HEK293 (cell line): ENCODE measurements around the gene SETD1B.

ENCODE experiments used
- CTCF ChIA-PET: fragments of 350-600 bp; formaldehyde crosslinking; extraction: SDS; loops from one replicate; lab custom pipeline; 2021; ENCODE audit warnings: antibody characterized with exemption; lab: Yijun Ruan, JAX
- POLR2A ChIA-PET: fragments of 300-600 bp; formaldehyde crosslinking; extraction: SDS; loops from one replicate; lab custom pipeline; 2020; ENCODE audit warnings: antibody characterized with exemption, inconsistent platforms; lab: Yijun Ruan, JAX
- H3K27ac ChIP-seq: fragments of 200-500 bp; sonication (Bioruptor generic); 2 replicates; pipeline ENCODE4 v1.5.1; 2014; ENCODE audit warnings: low read depth, low read length, control low read depth, inconsistent platforms; ENCODE audit errors: extremely low read depth
- H3K36me3 ChIP-seq, 2 experiments: fragments of 200-500 bp in 1 of 2; sonication (Bioruptor generic) in 1 of 2; 1 replicate in 1 of 2; 2 replicates in 1 of 2; pipeline ENCODE4 v1.5.1; 2014 to 2017; ENCODE audit warnings: inconsistent platforms in 2 of 2, low read length in 2 of 2; ENCODE audit not compliant: control insufficient read depth in 2 of 2, insufficient read depth in 1 of 2
- H3K4me1 ChIP-seq: fragments of 200-500 bp; sonication (Bioruptor generic); 2 replicates; pipeline ENCODE4 v1.5.1; 2014; ENCODE audit warnings: mild to moderate bottlenecking, low read length, inconsistent platforms; ENCODE audit not compliant: control insufficient read depth, insufficient read depth
- H3K4me3 ChIP-seq: 2 replicates; pipeline ENCODE4 v1.5.1; 2011; ENCODE audit warnings: low read depth, mild to moderate bottlenecking, control low read depth, low read length, moderate library complexity
- H3K9me3 ChIP-seq: fragments of 200-500 bp; sonication (Bioruptor generic); 2 replicates; pipeline ENCODE4 v1.5.1; 2014; ENCODE audit warnings: low read depth, low read length, inconsistent platforms; ENCODE audit not compliant: control insufficient read depth, insufficient read depth
- BCL11B ChIP-seq: fragments of 450-650 bp; formaldehyde crosslinking; IDR thresholded peaks from 2 replicates; pipeline ENCODE4 v1.5.1; 2016; ENCODE audit warnings: low read depth, missing biosample characterization, missing genetic modification characterization
- PRDM2 ChIP-seq: fragments of 450-650 bp; formaldehyde crosslinking; IDR thresholded peaks from 2 replicates; pipeline ENCODE4 v1.5.1; 2016; ENCODE audit warnings: missing biosample characterization, missing genetic modification characterization, borderline replicate concordance
- ZBTB21 ChIP-seq: fragments of 450-650 bp; formaldehyde crosslinking; IDR thresholded peaks from 2 replicates; pipeline ENCODE4 v1.5.1; 2017; ENCODE audit warnings: missing biosample characterization, missing genetic modification characterization
- ZBTB26 ChIP-seq: fragments of 450-650 bp; formaldehyde crosslinking; optimal IDR thresholded peaks from 2 replicates; pipeline ENCODE3; 2016; ENCODE audit warnings: missing biosample characterization, mild to moderate bottlenecking, missing genetic modification characterization
- ZIC2 ChIP-seq: fragments of 450-650 bp; formaldehyde crosslinking; IDR thresholded peaks from 2 replicates; pipeline ENCODE4 v1.5.1; 2016; ENCODE audit warnings: missing biosample characterization, missing genetic modification characterization
- ZNF121 ChIP-seq: fragments of 450-650 bp; formaldehyde crosslinking; IDR thresholded peaks from 2 replicates; pipeline ENCODE4 v1.5.1; 2016; ENCODE audit warnings: missing biosample characterization, missing genetic modification characterization
- ZNF2 ChIP-seq: fragments of 450-650 bp; formaldehyde crosslinking; IDR thresholded peaks from 2 replicates; pipeline ENCODE4 v1.5.1; 2016; ENCODE audit warnings: missing biosample characterization, missing genetic modification characterization
- ZNF223 ChIP-seq: fragments of 450-650 bp; formaldehyde crosslinking; IDR thresholded peaks from 2 replicates; pipeline ENCODE4 v1.5.1; 2016; ENCODE audit warnings: missing biosample characterization, missing genetic modification characterization
- ZNF280D ChIP-seq: fragments of 450-650 bp; formaldehyde crosslinking; IDR thresholded peaks from 2 replicates; pipeline ENCODE4 v1.5.1; 2016; ENCODE audit warnings: missing biosample characterization, missing genetic modification characterization
- ZNF292 ChIP-seq: fragments of 450-650 bp; formaldehyde crosslinking; IDR thresholded peaks from 2 replicates; pipeline ENCODE4 v1.5.1; 2016; ENCODE audit warnings: low read depth, missing biosample characterization, missing genetic modification characterization, borderline replicate concordance
- ZNF529 ChIP-seq: fragments of 450-650 bp; formaldehyde crosslinking; IDR thresholded peaks from 2 replicates; pipeline ENCODE4 v1.5.1; 2017; ENCODE audit warnings: missing genetic modification characterization, missing biosample characterization; ENCODE audit not compliant: insufficient replicate concordance
- ZNF558 ChIP-seq: fragments of 450-650 bp; formaldehyde crosslinking; IDR thresholded peaks from 2 replicates; pipeline ENCODE4 v1.5.1; 2016; ENCODE audit warnings: missing biosample characterization, missing genetic modification characterization
- ZNF560 ChIP-seq: fragments of 450-650 bp; formaldehyde crosslinking; IDR thresholded peaks from 2 replicates; pipeline ENCODE4 v1.5.1; 2017; ENCODE audit warnings: missing biosample characterization, missing genetic modification characterization, borderline replicate concordance
- ZNF654 ChIP-seq: fragments of 450-650 bp; formaldehyde crosslinking; IDR thresholded peaks from 2 replicates; pipeline ENCODE4 v1.5.1; 2016; ENCODE audit warnings: low read depth, missing biosample characterization, missing genetic modification characterization
- ZNF704 ChIP-seq: fragments of 450-650 bp; formaldehyde crosslinking; IDR thresholded peaks from 2 replicates; pipeline ENCODE4 v1.5.1; 2016; ENCODE audit warnings: missing biosample characterization, missing genetic modification characterization
- ZNF768 ChIP-seq: fragments of 450-650 bp; formaldehyde crosslinking; IDR thresholded peaks from 2 replicates; pipeline ENCODE4 v1.5.1; 2018; ENCODE audit warnings: missing biosample characterization, mild to moderate bottlenecking, missing genetic modification characterization
- ZNF785 ChIP-seq: fragments of 450-650 bp; formaldehyde crosslinking; IDR thresholded peaks from 2 replicates; pipeline ENCODE4 v1.5.1; 2016; ENCODE audit warnings: missing biosample characterization, missing genetic modification characterization
- TF ChIP-seq, protein P1 (sequence below): fragments of 450-650 bp; formaldehyde crosslinking; IDR thresholded peaks from 2 replicates; pipeline ENCODE4 v1.5.1; 2016; ENCODE audit warnings: missing biosample characterization, missing genetic modification characterization
- TF ChIP-seq, protein P2 (sequence below): fragments of 450-650 bp; formaldehyde crosslinking; IDR thresholded peaks from 2 replicates; pipeline ENCODE4 v1.5.1; 2017; ENCODE audit warnings: missing biosample characterization, mild to moderate bottlenecking, missing genetic modification characterization, moderate library complexity

Gene SETD1B

DNA sequence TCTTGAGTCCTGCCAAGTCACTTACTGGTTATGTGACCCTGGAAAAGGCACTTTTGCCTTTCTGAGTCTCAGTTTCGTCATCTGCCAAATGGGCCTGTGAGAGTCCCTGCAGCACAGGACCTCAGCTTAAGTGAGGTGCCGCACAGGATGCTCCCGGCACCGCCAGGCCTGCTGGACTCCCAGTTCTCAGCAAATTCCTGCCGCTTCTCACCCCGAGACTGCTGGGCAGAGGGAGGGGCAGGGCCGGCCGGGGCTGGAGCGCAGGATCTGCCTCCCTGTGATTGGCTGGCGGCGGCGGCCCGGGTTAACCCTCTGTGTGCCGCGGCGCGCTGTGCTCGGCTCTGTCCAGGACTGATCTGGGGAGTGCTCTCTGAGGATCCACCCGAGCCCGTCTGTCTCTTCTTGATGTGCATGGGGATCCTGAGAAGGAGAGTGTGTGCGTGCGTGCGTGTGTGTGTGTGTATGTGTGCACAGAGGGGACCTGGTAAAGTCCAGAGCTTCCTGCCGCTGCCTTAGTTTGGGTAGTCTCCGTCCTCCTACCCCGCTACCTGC, 8.6 kb downstream of the SETD1B start (continued):
- TF ChIP-seq ZNF280D (tag by site-specific recombination) (no peak), ZNF2 (tag by site-specific recombination) (no peak), ZNF654 (tag by site-specific recombination) (no peak; the same call in 1 of the 2 replicates), ZBTB26 (tag by site-specific recombination) (peak; percentile 34), ZNF121 (tag by site-specific recombination) (no peak), ZNF529 (tag by site-specific recombination) (no peak), ZNF292 (no peak), ZNF768 (tag by site-specific recombination) (peak; percentile 74; the same call in 1 of the 2 replicates), ZNF704 (tag by site-specific recombination) (no peak), ZNF785 (tag by site-specific recombination) (0 out of 2 replicates have a peak, but pooled peaks have one; percentile 38)
- TF ChIP-seq, protein P1, sequence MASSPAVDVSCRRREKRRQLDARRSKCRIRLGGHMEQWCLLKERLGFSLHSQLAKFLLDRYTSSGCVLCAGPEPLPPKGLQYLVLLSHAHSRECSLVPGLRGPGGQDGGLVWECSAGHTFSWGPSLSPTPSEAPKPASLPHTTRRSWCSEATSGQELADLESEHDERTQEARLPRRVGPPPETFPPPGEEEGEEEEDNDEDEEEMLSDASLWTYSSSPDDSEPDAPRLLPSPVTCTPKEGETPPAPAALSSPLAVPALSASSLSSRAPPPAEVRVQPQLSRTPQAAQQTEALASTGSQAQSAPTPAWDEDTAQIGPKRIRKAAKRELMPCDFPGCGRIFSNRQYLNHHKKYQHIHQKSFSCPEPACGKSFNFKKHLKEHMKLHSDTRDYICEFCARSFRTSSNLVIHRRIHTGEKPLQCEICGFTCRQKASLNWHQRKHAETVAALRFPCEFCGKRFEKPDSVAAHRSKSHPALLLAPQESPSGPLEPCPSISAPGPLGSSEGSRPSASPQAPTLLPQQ (tag by site-specific recombination), result peak; percentile 39; the same call in 1 of the 2 replicates

- ChIA-PET POLR2A (interaction anchor here (7.5 kb wide), 1 partner anchor 17 kb away, joined by 165 read pairs; the partner anchor contains the start of gene RHOF), CTCF (interaction anchor here (1.1 to 15.1 kb wide), 6 partner anchors 7 to 75 kb away, joined by 4 to 393 read pairs (median 14); partner anchors contain the start of gene RHOF)
- no peaks in the 10 kb centered on the region for H3K9me3 ChIP-seq
- peaks cover 25 to 88% of the 10 kb centered on the region in 2 experiments for H3K36me3 ChIP-seq
- H3K4me3 ChIP-seq, result no peak overlapping the region
- H3K4me1 ChIP-seq, result peaks cover 5% of the 10 kb centered on the region; the same call in 1 of the 2 replicates
- no peak overlapping the region for H3K27ac ChIP-seq
- TF ChIP-seq ZIC2 (tag by site-specific recombination), result no peak
- TF ChIP-seq PRDM2 (tag by site-specific recombination), result no peak
- no peak for TF ChIP-seq ZNF560 (tag by site-specific recombination)
- no peak for TF ChIP-seq ZNF223
- TF ChIP-seq BCL11B, result no peak
- TF ChIP-seq, protein P2, sequence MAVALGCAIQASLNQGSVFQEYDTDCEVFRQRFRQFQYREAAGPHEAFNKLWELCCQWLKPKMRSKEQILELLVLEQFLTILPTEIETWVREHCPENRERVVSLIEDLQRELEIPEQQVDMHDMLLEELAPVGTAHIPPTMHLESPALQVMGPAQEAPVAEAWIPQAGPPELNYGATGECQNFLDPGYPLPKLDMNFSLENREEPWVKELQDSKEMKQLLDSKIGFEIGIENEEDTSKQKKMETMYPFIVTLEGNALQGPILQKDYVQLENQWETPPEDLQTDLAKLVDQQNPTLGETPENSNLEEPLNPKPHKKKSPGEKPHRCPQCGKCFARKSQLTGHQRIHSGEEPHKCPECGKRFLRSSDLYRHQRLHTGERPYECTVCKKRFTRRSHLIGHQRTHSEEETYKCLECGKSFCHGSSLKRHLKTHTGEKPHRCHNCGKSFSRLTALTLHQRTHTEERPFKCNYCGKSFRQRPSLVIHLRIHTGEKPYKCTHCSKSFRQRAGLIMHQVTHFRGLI (tag by site-specific recombination), result no peak
- TF ChIP-seq ZBTB21 (tag by site-specific recombination), result no peak
- TF ChIP-seq ZNF558 (tag by site-specific recombination), result no peak
Observed at GRCh38 chr12:121812921-121813896, 9.4 kb downstream of the SETD1B start.
